A673 (cell line): ENCODE results near the gene FMN2.

Experiments used
- CTCF ChIP-seq: fragments of 300-800, 200-600 bp; sonication (generic); conservative IDR thresholded peaks from 2 replicates; pipeline ENCODE4 v1.5.1; 2017; ENCODE audit warnings: low read depth, mild to moderate bottlenecking, antibody characterized with exemption, low read length, moderate library complexity, mixed read lengths
- EZH2 ChIP-seq: fragments of 200-600 bp; sonication (generic); IDR thresholded peaks from 2 replicates; pipeline ENCODE4 v1.6.1; 2017; ENCODE audit warnings: borderline replicate concordance, low read depth, mild to moderate bottlenecking, mixed read lengths, antibody characterized with exemption, low read length; ENCODE audit not compliant: poor library complexity, severe bottlenecking

DNA sequence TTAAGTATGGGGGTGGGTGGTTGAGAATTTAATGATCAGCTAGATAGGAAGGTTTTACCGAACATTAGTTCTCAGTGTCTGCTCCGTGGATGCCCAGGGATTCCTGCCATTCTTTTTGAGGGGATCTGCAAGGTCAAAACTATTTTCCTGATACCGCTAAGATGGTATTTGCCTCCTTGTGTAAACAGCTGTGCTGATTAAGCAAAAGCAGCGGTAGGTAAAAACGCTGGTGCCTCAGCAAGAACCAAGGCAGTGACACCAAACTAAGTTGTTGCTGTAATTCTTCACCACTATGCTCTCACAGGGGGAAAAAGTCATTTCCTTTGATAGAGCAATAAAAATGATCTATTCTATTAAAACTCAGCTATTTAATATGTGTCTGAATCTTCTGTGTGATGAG is 229.0 kb downstream of the FMN2 start:
- TF ChIP-seq CTCF (no peak), EZH2 (no peak)
